ENCODE data around the gene PNKD. TPM values are rescaled to one million over a fixed set of nuclear protein-coding genes. Genes with fewer than 3 reads are reported as not detected.

PNKD gene
- total and polyA plus RNA-seq, 2 experiments from 2014 or later, result 28.2 to 83.3 TPM

DNA sequence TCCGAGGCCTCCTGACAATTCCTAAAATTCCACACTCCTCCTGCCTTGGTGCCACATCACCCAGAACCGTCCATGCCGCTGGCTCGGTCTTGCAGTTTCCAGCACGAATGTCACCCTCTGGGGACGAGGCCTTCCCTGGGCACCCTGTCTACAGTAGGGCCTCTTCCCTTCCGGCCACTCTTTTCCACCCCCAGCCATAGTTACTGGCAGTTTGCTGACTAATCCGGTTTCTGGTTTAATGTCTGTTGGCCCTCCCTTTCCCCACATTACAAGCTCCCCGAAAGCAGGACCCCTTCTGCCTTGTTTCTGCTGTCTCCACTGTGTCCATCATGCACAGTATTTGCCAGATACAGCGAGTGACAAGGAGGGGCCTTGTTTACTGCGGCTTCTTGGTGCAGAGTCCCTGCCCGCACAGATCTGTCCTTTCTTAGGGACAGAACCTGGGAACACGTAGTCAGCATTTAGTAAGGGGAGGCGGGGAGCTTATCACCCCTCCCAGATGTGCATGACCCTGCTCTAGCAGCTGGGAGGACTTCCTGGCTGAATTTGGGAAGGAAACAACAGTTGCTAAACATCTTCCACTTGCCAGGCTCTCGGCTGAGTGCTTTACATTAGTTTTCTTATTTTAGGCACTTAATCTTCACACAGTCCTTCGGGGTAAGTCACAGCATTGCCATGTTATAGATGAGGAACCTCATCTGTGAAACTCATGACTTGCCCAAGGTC lies 62.8 kb downstream of the PNKD start (continued):
- TF ChIP-seq EZH2 (IDR thresholded peaks at IDR 0.05; ENCODE audit: low read depth, unreplicated experiment), result no peak
- TF ChIP-seq, protein P1, sequence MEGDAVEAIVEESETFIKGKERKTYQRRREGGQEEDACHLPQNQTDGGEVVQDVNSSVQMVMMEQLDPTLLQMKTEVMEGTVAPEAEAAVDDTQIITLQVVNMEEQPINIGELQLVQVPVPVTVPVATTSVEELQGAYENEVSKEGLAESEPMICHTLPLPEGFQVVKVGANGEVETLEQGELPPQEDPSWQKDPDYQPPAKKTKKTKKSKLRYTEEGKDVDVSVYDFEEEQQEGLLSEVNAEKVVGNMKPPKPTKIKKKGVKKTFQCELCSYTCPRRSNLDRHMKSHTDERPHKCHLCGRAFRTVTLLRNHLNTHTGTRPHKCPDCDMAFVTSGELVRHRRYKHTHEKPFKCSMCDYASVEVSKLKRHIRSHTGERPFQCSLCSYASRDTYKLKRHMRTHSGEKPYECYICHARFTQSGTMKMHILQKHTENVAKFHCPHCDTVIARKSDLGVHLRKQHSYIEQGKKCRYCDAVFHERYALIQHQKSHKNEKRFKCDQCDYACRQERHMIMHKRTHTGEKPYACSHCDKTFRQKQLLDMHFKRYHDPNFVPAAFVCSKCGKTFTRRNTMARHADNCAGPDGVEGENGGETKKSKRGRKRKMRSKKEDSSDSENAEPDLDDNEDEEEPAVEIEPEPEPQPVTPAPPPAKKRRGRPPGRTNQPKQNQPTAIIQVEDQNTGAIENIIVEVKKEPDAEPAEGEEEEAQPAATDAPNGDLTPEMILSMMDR (conservative IDR thresholded peaks at IDR 0.05; ENCODE audit: low read depth in 2 of 2), result no peak
- TF ChIP-seq ZNF114 (CRISPR knock-in tag; IDR thresholded peaks at IDR 0.05), result no peak

GRCh38 chr2:218334531-218334930 lies 64.2 kb downstream of the PNKD start:
- no peak overlapping the region for H3K4me3 ChIP-seq
- H3K79me2 ChIP-seq (replicated peaks; ENCODE audit: insufficient read depth), result no peaks in the 10 kb centered on the region
- DNase-seq (ENCODE audit: low spot score), result no peak
- no peak overlapping the region for H3K4me2 ChIP-seq
- Mint-ChIP-seq H3K9me3 (no peaks in the 10 kb centered on the region), H3K4me3 (no peak overlapping the region), H3K4me1 (peaks cover 22% of the 10 kb centered on the region), H3K36me3 (ENCODE audit: low read depth) (no peaks in the 10 kb centered on the region), H3K27ac (no peak overlapping the region), H3K27me3 (ENCODE audit: insufficient read depth, low read depth, poor library complexity) (peaks cover 5% of the 10 kb centered on the region)
- ATAC-seq, result no peak
- no peaks in the 10 kb centered on the region for H3K27me3 ChIP-seq (ENCODE audit: insufficient read depth)
- no peaks in the 10 kb centered on the region for H3K36me3 ChIP-seq (ENCODE audit: insufficient read depth)
- TF ChIP-seq, protein P2, sequence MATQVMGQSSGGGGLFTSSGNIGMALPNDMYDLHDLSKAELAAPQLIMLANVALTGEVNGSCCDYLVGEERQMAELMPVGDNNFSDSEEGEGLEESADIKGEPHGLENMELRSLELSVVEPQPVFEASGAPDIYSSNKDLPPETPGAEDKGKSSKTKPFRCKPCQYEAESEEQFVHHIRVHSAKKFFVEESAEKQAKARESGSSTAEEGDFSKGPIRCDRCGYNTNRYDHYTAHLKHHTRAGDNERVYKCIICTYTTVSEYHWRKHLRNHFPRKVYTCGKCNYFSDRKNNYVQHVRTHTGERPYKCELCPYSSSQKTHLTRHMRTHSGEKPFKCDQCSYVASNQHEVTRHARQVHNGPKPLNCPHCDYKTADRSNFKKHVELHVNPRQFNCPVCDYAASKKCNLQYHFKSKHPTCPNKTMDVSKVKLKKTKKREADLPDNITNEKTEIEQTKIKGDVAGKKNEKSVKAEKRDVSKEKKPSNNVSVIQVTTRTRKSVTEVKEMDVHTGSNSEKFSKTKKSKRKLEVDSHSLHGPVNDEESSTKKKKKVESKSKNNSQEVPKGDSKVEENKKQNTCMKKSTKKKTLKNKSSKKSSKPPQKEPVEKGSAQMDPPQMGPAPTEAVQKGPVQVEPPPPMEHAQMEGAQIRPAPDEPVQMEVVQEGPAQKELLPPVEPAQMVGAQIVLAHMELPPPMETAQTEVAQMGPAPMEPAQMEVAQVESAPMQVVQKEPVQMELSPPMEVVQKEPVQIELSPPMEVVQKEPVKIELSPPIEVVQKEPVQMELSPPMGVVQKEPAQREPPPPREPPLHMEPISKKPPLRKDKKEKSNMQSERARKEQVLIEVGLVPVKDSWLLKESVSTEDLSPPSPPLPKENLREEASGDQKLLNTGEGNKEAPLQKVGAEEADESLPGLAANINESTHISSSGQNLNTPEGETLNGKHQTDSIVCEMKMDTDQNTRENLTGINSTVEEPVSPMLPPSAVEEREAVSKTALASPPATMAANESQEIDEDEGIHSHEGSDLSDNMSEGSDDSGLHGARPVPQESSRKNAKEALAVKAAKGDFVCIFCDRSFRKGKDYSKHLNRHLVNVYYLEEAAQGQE (IDR thresholded peaks at IDR 0.05; ENCODE audit: unreplicated experiment), result no peak
- no peak for TF ChIP-seq CREB1 (CRISPR knock-in tag; IDR thresholded peaks at IDR 0.05; ENCODE audit: low read depth)
- TF ChIP-seq EZH2phosphoT487 (IDR thresholded peaks at IDR 0.05; ENCODE audit: unreplicated experiment), result no peak
- H3K27ac ChIP-seq (ENCODE audit: low read depth), result no peak overlapping the region
- H3K4me1 ChIP-seq (ENCODE audit: insufficient read depth), result peaks cover 14% of the 10 kb centered on the region
- no peaks in the 10 kb centered on the region for H3F3A ChIP-seq (replicated peaks; ENCODE audit: low read depth)
- H3K9me2 ChIP-seq (ENCODE audit: insufficient read depth), result no peaks in the 10 kb centered on the region
- H2AFZ ChIP-seq, result no peak overlapping the region
- no peaks in the 10 kb centered on the region for H4K20me1 ChIP-seq (replicated peaks; ENCODE audit: insufficient read depth)

DNA sequence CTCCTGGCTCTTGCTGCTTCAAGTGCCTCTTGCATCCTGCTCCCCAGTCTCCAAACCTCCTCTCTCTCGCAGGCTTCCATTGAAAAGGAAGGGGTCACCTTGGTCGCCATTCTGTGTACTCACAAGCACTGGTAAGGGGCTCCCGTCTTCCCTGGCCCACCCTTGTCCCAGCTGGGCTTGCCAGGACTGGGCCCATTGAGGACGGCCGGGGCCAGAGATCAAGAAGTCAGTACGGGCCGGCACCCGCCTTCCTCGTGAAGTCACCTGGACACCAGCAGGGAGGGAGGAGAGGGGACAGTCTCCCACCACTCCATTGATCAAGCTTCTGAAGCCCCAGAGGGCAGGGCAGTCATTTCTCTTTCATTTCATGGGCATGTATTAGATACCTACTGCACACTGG lies 70.3 kb downstream of the PNKD start:
- DNase-seq (ENCODE audit: low spot score) (no peak), ATAC-seq (no peak)
- Mint-ChIP-seq H3K4me1 (peaks cover under 1% of the 10 kb centered on the region), H3K9me3 (no peaks in the 10 kb centered on the region), H3K27me3 (ENCODE audit: insufficient read depth, low read depth, poor library complexity) (peaks cover 2% of the 10 kb centered on the region), H3K4me3 (no peak overlapping the region), H3K36me3 (ENCODE audit: low read depth) (no peaks in the 10 kb centered on the region), H3K27ac (no peak overlapping the region)
- H4K20me1 ChIP-seq (replicated peaks; ENCODE audit: insufficient read depth), result no peaks in the 10 kb centered on the region
- no peaks in the 10 kb centered on the region for H3K36me3 ChIP-seq (ENCODE audit: insufficient read depth)
- no peaks in the 10 kb centered on the region for H3K79me2 ChIP-seq (replicated peaks; ENCODE audit: insufficient read depth)
- no peaks in the 10 kb centered on the region for H3K9me2 ChIP-seq (ENCODE audit: insufficient read depth)
- no peak overlapping the region for H3K4me2 ChIP-seq
- H3K27me3 ChIP-seq (ENCODE audit: insufficient read depth), result no peaks in the 10 kb centered on the region
- no peak overlapping the region for H3K27ac ChIP-seq (ENCODE audit: low read depth)
- no peak overlapping the region for H3K4me3 ChIP-seq
- H3K4me1 ChIP-seq (ENCODE audit: insufficient read depth), result peaks cover under 1% of the 10 kb centered on the region; the same call in 1 of the 2 replicates
- no peaks in the 10 kb centered on the region for H3F3A ChIP-seq (replicated peaks; ENCODE audit: low read depth)
- H2AFZ ChIP-seq, result no peak overlapping the region
- TF ChIP-seq POLR2AphosphoS5 (IDR thresholded peaks at IDR 0.05; ENCODE audit: low read depth), result no peak
- TF ChIP-seq JUNB (IDR thresholded peaks at IDR 0.05; ENCODE audit: unreplicated experiment), result no peak
- TF ChIP-seq ETS1 (IDR thresholded peaks at IDR 0.05), result no peak
- no peak for TF ChIP-seq EZH2phosphoT487 (IDR thresholded peaks at IDR 0.05; ENCODE audit: unreplicated experiment)
- TF ChIP-seq NANOG (IDR thresholded peaks at IDR 0.05; ENCODE audit: borderline replicate concordance), result no peak
- TF ChIP-seq, protein P1 (conservative IDR thresholded peaks at IDR 0.05; ENCODE audit: low read depth in 2 of 2), result no peak
- TF ChIP-seq ZNF114 (CRISPR knock-in tag; IDR thresholded peaks at IDR 0.05), result no peak
